HEK293T (cell line): ENCODE data around the gene GSTP1.

Source experiments
- CTCF ChIA-PET: fragments of 350-600 bp; formaldehyde crosslinking; extraction: SDS; loops from one replicate; lab custom pipeline; 2021; ENCODE audit warnings: antibody characterized with exemption, inconsistent platforms; lab: Yijun Ruan, JAX
- POLR2A ChIA-PET: fragments of 350-600 bp; formaldehyde crosslinking; extraction: SDS; loops from one replicate; lab custom pipeline; 2020; ENCODE audit warnings: antibody characterized with exemption, inconsistent platforms; lab: Yijun Ruan, JAX
- DNase-seq: peaks from one replicate; pipeline ENCODE4 v3.0.0; 2012; ENCODE audit warnings: mixed read lengths; ENCODE audit errors: extremely low spot score
- ARNT ChIP-seq: fragments of 450-650 bp; IDR thresholded peaks from 2 replicates; pipeline ENCODE4 v1.6.1; 2017; ENCODE audit warnings: mild to moderate bottlenecking
- BHLHE40 ChIP-seq: fragments of 450-650 bp; IDR thresholded peaks from 2 replicates; pipeline ENCODE4 v1.6.1; 2016; ENCODE audit warnings: mild to moderate bottlenecking, moderate library complexity, borderline replicate concordance
- CTBP1 ChIP-seq: fragments of 450-650 bp; IDR thresholded peaks from 2 replicates; pipeline ENCODE4 v1.6.1; 2016; ENCODE audit warnings: borderline replicate concordance
- FOXA1 ChIP-seq: fragments of 450-650 bp; IDR thresholded peaks from 2 replicates; pipeline ENCODE4 v1.6.1; 2016; ENCODE audit warnings: mild to moderate bottlenecking
- FOXK2 ChIP-seq: fragments of 450-650 bp; IDR thresholded peaks from 2 replicates; pipeline ENCODE4 v1.6.1; 2016; ENCODE audit warnings: mild to moderate bottlenecking
- FOXM1 ChIP-seq: fragments of 450-650 bp; IDR thresholded peaks from 2 replicates; pipeline ENCODE4 v1.6.1; 2017; ENCODE audit warnings: mild to moderate bottlenecking, borderline replicate concordance
- HDGF ChIP-seq: fragments of 450-650 bp; IDR thresholded peaks from 2 replicates; pipeline ENCODE4 v1.6.1; 2017; ENCODE audit warnings: antibody characterized with exemption, borderline replicate concordance
- L3MBTL2 ChIP-seq: fragments of 450-650 bp; conservative IDR thresholded peaks from 2 replicates; pipeline ENCODE4 v1.6.1; 2016; ENCODE audit warnings: mild to moderate bottlenecking
- LEF1 ChIP-seq: fragments of 450-650 bp; IDR thresholded peaks from 2 replicates; pipeline ENCODE4 v1.6.1; 2017; ENCODE audit warnings: mild to moderate bottlenecking, borderline replicate concordance
- NFRKB ChIP-seq: fragments of 450-650 bp; IDR thresholded peaks from 2 replicates; pipeline ENCODE4 v1.6.1; 2016; ENCODE audit warnings: mild to moderate bottlenecking, moderate library complexity
- SP1 ChIP-seq: fragments of 450-650 bp; IDR thresholded peaks from 2 replicates; pipeline ENCODE4 v1.6.1; 2017
- SUZ12 ChIP-seq: fragments of 450-650 bp; IDR thresholded peaks from 2 replicates; pipeline ENCODE4 v1.6.1; 2016; ENCODE audit warnings: mild to moderate bottlenecking
- TARDBP ChIP-seq: fragments of 450-650 bp; IDR thresholded peaks from 2 replicates; pipeline ENCODE4 v1.6.1; 2016
- ZNF384 ChIP-seq: fragments of 450-650 bp; IDR thresholded peaks from 2 replicates; pipeline ENCODE4 v1.6.1; 2016
- TF ChIP-seq, protein P1 (sequence below): fragments of 450-650 bp; IDR thresholded peaks from 2 replicates; pipeline ENCODE4 v1.6.1; 2016

GSTP1 gene

DNA sequence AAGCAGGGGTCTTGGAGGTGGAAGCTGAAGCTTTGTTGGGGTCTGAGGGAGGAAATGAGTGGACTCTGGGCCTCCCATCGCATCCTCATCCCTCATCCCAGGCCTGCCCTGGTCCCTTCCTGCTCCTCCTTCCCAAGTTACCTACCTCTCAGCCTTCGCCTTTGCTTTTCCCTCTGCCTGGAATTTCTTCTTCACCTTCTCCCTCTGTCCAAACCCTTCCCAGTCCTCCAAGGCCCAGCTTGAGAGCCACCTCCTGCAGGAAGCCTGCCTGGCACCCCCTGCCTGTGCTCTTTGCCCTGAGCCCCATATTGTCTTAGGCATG lies 48.2 kb downstream of the GSTP1 start:
- no peak for DNase-seq
- ChIA-PET CTCF (interaction anchor here (3.4 kb wide), 1 partner anchor 20 kb away, joined by 10 read pairs; the partner anchor contains the start of gene ACY3), POLR2A (no interaction called here)
- no peak for TF ChIP-seq FOXA1
- TF ChIP-seq TARDBP, result no peak
- no peak for TF ChIP-seq ARNT
- no peak for TF ChIP-seq SP1

DNA sequence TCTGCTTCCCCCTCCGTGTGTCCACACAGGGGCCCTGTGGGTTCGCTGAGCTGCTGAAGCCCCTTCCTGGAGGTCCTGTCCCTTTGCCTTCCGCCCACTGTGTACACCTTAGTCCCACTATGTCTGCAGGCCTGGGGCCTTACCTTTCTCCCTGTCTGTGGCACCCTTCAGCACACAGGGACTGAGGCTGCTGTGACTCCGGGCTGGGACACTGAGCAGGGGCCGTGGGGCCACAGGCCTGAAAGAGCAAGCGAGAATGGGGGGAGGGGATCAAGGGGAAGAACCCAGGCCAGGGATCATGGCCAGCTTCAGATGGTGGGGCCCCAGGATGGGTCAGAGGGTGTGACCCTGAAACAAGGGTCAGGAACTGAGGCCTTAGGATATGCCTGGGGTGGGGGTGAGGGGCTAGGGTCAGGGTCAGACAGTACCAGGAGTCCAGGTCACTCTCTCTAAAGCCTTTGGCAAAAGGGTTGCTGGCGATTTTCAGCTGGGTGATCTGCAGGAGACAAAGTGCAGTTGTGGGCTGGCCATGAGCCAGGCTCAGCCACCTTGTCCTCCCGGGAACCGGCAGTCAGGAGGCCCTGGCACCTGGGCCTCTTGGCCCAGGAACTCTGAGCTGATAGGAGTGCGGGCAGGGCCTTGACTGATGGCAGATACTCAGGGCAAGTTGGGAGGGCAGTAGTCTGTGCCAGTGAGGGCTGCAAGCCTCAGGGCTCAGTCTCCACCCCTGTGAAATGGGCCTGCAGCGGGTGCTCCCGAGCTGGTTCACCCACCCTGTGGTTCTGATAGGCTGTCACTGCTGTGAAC lies 48.8 kb downstream of the GSTP1 start:
- POLR2A ChIA-PET, result no interaction called here
- CTCF ChIA-PET, result no interaction called here
- no peak for DNase-seq
- TF ChIP-seq HDGF (no peak), BHLHE40 (no peak), FOXM1 (no peak), FOXK2 (no peak), SP1 (no peak), TARDBP (no peak), NFRKB (no peak), ZNF384 (no peak)

DNA sequence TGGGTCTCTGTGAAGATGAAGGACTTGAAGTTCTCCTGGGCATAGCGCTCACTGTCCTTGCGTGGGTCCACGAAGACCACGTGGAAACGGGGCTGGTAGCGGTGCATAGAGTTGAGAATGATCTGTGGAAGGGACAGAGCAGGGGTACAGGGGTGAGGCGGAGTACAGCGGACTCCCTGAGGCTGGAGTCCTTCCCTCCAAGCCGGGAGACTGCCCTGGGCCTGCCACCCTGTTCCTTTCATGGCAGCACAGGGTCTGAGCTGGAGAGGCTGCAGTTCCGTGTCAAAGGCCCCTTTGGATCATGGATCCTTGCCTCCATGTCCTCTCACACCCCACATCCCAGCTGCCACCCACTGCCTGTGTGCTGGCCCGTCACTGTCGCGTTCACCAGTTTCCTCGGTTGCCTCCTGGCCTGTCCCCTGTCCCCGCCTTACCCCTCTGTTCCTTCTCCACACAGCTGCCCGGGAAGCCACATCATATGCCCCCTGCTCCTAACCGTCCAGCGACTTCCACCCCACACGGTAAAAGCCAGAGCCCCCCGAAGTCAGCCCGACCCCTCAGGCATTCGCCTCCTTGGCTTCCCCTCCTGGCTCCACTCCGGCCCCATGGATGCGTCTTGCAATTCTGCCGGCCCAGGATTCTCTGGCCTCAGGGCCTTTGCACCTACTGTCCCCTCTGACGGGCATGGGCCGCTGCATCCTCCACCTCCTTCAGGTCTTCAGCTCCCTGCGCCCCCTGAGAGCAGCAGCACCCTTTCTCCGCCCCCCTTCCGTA lies 49.6 kb downstream of the GSTP1 start:
- ChIA-PET CTCF (no interaction called here), POLR2A (no interaction called here)
- TF ChIP-seq L3MBTL2, result no peak
- no peak for DNase-seq

DNA sequence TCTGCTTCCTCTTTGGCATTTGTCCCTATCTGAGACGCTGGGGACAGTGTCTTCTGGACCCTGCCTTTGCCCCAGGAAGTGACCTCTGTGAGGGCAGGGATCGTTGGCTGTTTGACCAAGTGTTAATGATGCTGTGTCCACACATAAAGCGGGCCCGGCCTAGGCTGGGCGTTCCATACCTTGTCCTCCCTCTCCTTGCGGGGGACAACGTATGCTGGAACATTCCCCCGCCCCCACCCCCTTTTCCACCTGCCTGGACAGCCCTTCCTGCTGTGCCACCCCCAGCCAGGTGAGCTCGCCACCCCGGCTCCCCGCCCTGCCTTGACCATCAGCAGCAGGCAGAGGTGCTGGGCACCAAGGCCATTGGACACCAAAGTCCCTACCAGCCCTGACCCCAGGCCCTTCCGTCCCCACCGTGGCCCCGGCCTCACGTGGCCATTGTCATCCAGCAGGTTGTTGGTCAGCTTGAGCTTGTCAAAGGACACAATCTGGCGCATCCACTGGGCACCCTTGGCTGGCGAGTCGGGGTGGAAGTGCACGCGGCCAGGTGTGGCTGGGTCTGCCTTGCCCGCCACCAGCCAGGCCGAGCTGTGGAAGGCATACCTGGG lies 50.2 kb downstream of the GSTP1 start:
- POLR2A ChIA-PET, result no interaction called here
- TF ChIP-seq BHLHE40 (no peak), CTBP1 (no peak), LEF1 (no peak), FOXA1 (no peak), HDGF (no peak), FOXM1 (no peak), FOXK2 (no peak), ARNT (no peak), L3MBTL2 (no peak), SUZ12 (no peak)
- TF ChIP-seq, protein P1, sequence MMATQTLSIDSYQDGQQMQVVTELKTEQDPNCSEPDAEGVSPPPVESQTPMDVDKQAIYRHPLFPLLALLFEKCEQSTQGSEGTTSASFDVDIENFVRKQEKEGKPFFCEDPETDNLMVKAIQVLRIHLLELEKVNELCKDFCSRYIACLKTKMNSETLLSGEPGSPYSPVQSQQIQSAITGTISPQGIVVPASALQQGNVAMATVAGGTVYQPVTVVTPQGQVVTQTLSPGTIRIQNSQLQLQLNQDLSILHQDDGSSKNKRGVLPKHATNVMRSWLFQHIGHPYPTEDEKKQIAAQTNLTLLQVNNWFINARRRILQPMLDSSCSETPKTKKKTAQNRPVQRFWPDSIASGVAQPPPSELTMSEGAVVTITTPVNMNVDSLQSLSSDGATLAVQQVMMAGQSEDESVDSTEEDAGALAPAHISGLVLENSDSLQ, result no peak
- no peak for DNase-seq
- CTCF ChIA-PET, result no interaction called here

DNA sequence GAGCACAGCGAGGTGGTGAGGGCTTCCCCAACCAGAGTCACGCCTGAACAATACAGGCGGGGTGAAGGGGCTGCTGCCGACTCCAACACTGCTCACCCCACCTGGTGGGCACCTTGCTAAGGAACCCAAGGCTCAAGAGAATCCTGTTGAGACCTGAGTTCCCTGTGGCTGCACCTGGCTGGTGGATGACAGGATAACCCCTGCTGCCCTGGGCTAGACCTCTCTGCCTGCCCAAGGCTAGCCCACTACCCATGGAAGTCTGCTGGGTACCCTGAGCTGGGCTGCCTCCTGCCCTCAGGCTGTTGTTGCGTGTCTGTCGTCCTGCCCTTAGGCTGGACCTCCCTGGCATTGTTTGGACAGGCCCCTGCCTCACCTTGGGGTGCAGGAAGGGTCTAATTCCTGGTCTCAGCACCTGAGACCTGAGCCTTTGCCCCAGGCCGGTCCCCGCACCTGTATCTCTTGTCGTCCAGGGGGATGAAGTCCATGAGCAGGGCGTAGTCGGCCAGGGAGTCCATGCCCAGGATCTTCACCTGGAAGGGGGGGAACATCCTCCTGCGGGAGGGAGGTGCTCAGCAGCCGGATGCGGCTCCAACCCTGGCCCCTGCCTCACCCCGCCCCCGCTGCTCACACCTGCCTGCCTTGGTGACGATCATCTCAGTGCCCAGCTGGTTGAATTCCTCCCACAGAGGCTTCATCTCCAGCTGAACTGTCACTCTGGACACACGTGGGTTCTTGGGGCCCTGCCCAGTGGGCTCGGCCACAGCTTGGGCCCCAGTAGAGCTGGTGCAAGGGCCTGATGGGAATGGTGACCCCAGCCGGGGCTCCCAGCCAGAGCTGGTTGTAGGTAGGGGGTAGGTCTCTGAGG lies 51.0 kb downstream of the GSTP1 start:
- CTCF ChIA-PET, result no interaction called here
- TF ChIP-seq BHLHE40 (no peak), LEF1 (no peak)
- POLR2A ChIA-PET, result no interaction called here
- no peak for DNase-seq

DNA sequence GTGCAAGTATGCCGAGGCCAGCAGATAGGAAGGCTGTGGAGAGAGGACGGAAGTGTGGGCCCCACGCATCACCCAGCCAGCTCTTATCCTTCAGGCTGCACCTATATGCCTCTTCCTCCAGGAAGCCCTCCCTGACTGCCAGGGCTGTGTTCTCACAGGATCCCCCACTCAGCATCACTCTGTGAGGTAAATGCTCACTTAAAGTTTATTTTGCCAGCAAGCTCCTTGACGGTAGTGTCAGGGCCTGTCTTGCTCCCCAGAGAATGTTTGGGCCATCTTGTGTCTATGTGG lies 51.6 kb downstream of the GSTP1 start:
- POLR2A ChIA-PET, result no interaction called here
- TF ChIP-seq L3MBTL2 (no peak), LEF1 (no peak), FOXM1 (no peak), ZNF384 (no peak), FOXA1 (no peak), ARNT (no peak), NFRKB (no peak), SP1 (no peak), BHLHE40 (no peak)
- TF ChIP-seq, protein P1, result no peak
- no peak for DNase-seq
- CTCF ChIA-PET, result no interaction called here
